Mononuclear cell (primary cell): ENCODE data around the gene LRP6. TPM values are rescaled to one million over a fixed set of nuclear protein-coding genes. Genes with fewer than 3 reads are reported as not detected.
"Not testable (repeated sequence)": the region's sequence is repeated elsewhere in the genome, so short reads cannot be mapped to it uniquely, and the experiment has no call there.

Source experiments
- H3K27me3 ChIP-seq: 2 replicates; pipeline ENCODE4 v1.6.0; 2011; ENCODE audit warnings: low read length, control low read depth; ENCODE audit not compliant: insufficient read depth
- H3K4me1 ChIP-seq: 2 replicates; pipeline ENCODE4 v1.5.1; 2011; ENCODE audit warnings: mild to moderate bottlenecking, low read length, control low read depth; ENCODE audit not compliant: insufficient read depth
- H3K4me3 ChIP-seq: 2 replicates; pipeline ENCODE4 v1.5.1; 2011; ENCODE audit warnings: mild to moderate bottlenecking, low read length, moderate library complexity
- H3K9me3 ChIP-seq: 2 replicates; pipeline ENCODE4 v1.5.1; 2011; ENCODE audit warnings: low read depth, mild to moderate bottlenecking, control low read depth, low read length
- total RNA-seq: library from RNA; depleted of rRNA; stranded (reverse); fragments of >200 nt; gene quantifications from one replicate; pipeline ENCODE4 v1.2.3, GENCODE V29; 2012

LRP6 gene
- total RNA-seq, 1 donor = 4.9 TPM

DNA sequence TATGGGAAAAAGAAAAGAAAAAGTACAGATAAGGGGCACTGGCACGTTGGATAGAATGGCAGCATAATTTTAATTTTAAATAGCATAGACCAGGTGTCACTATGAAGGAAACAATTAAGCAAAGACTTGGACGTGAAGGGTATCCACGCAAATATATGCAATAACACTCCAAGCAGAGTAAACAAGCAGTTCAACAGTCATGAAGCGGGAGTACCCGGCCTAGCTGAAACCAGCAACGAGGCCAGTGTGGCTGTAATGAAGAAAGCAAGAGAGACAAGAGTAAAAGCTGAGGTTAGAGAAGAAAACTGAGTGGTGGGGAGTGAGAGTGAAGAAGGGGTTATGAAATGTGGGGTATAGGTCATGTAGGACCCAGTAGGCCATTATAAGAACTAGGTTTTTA lies 110.7 kb downstream of the LRP6 start:
- H3K9me3 ChIP-seq = no peaks in the 10 kb centered on the region
- H3K4me1 ChIP-seq = no peaks in the 10 kb centered on the region
- H3K4me3 ChIP-seq = no peak overlapping the region
- no peaks in the 10 kb centered on the region for H3K27me3 ChIP-seq

- Histone ChIP-seq H3K4me3 (no peak overlapping the region), H3K4me1 (no peaks in the 10 kb centered on the region), H3K9me3 (no peaks in the 10 kb centered on the region), H3K27me3 (no peaks in the 10 kb centered on the region)
Observed at GRCh38 chr12:12153596-12153995, 113.2 kb downstream of the LRP6 start.

DNA sequence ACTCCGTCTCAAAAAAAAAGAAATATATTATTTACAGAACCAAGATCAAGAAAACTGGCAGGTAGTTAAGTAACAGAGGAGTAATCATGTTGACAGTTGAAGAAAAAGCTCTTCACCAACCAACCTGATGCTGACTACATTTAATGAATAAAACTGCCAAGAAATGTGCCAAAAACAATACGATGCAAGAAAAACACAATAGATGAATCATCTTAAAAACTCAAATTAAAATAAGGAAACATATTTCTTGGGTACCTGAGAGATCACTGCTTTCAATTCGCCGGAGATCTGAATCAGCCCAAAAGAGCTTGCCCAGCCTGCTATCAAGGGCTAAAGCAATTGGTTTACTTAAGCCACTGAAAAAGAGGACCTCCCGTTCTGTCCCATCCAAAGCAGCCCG lies 119.7 kb downstream of the LRP6 start:
- no peaks in the 10 kb centered on the region for H3K4me1 ChIP-seq
- no peaks in the 10 kb centered on the region for H3K27me3 ChIP-seq
- H3K9me3 ChIP-seq = no peaks in the 10 kb centered on the region
- no peak overlapping the region for H3K4me3 ChIP-seq

GRCh38 chr12:12144531-12144930 lies 122.3 kb downstream of the LRP6 start:
- not testable (repeated sequence) for H3K4me1 ChIP-seq, H3K4me3 ChIP-seq, H3K27me3 ChIP-seq, H3K9me3 ChIP-seq

DNA sequence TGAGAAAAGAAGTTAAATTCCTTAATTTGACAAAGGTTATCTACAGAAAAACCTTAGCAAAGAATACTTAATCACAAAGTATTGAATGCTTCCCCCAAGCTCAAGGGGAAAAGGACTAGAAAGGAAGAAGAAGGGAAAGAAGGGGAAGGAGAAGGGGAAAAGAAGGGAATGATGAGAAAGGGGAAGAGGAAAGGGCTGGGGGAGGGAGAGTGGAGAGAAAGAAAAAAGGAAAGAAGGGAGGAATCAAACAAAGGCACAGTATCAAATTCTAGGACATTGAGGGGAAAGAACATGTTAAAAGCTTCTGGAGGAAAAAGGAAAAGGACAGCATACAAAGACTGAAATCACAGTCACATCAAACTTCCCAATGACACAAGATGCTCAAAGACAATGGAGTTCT lies 125.8 kb downstream of the LRP6 start:
- Histone ChIP-seq H3K27me3 (no peaks in the 10 kb centered on the region), H3K4me3 (no peak overlapping the region), H3K4me1 (no peaks in the 10 kb centered on the region), H3K9me3 (no peaks in the 10 kb centered on the region)

DNA sequence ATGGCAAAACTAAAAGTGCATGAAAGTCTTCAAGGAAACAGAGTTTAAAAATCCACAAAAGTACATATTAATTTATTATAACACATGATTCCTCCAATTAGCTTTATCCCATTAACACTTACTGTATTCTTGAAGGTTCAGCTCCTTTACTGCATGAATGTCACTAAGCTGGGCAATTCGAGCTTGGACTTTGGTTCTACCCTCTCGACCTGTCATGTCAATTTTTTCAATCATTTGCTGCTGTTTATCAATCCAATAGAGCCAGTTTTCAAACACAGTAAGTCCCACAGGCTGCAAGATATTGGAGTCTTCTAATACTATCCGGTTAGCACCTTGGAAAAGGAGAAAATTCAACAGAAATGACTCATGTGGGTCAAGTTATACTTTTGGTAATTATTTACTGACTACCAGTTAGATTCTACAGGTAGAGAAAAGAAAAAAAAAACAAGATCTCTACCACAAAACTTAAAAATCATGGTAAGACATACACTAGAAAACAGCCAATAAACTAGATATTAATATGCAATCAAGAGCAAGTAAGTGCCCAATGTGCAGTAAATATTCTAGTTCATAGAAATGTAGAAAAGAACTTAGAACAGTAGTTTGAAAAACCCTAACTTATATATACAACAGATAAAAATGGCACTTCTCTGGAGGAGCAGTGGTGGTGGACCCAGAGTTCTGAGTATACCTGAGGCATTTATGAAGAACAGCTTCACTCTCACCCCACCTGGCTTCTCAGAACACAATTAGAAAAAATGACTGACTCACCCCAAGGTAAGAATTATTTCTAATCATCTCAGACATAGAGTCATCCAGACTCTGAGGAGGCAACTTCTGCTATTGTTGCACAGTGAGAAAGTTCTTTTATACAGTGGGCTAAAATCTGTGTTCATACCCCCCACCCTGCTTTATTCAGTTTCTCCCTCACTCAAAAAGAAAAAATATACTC lies 128.4 kb downstream of the LRP6 start:
- no peaks in the 10 kb centered on the region for H3K9me3 ChIP-seq
- H3K4me1 ChIP-seq = no peaks in the 10 kb centered on the region
- H3K27me3 ChIP-seq = no peaks in the 10 kb centered on the region
- no peak overlapping the region for H3K4me3 ChIP-seq

DNA sequence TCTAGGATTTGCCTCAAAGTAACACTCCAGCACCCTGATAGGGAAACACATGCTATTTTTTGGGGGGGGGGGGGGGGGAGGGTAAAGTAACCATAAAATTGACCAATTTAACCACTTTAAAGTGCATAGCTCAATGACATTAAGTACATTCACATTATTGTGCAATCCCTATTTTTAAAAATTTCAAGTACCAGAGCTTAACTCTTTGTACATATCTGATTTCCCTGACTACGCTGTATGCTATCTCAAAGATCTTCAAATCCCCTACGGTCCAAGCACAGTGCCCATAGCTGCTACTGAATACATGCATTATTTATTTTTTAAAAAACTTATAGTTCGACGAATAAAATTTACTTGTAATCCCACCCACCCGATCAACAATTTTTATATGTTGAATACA lies 133.1 kb downstream of the LRP6 start:
- Histone ChIP-seq H3K27me3 (no peaks in the 10 kb centered on the region), H3K4me1 (no peaks in the 10 kb centered on the region), H3K9me3 (no peaks in the 10 kb centered on the region), H3K4me3 (no peak overlapping the region)

GRCh38 chr12:12133259-12133658 lies 133.6 kb downstream of the LRP6 start:
- Histone ChIP-seq H3K27me3 (no peaks in the 10 kb centered on the region), H3K4me1 (no peaks in the 10 kb centered on the region), H3K4me3 (no peak overlapping the region), H3K9me3 (no peaks in the 10 kb centered on the region)

- H3K4me1 ChIP-seq = no peaks in the 10 kb centered on the region
- H3K4me3 ChIP-seq = no peak overlapping the region
- no peaks in the 10 kb centered on the region for H3K9me3 ChIP-seq
- H3K27me3 ChIP-seq = no peaks in the 10 kb centered on the region
Observed at GRCh38 chr12:12128670-12129069, 138.2 kb downstream of the LRP6 start.

- Histone ChIP-seq H3K27me3 (no peaks in the 10 kb centered on the region), H3K4me1 (no peaks in the 10 kb centered on the region), H3K4me3 (no peak overlapping the region), H3K9me3 (no peaks in the 10 kb centered on the region)
Observed at GRCh38 chr12:12127304-12127703, 139.5 kb downstream of the LRP6 start.

DNA sequence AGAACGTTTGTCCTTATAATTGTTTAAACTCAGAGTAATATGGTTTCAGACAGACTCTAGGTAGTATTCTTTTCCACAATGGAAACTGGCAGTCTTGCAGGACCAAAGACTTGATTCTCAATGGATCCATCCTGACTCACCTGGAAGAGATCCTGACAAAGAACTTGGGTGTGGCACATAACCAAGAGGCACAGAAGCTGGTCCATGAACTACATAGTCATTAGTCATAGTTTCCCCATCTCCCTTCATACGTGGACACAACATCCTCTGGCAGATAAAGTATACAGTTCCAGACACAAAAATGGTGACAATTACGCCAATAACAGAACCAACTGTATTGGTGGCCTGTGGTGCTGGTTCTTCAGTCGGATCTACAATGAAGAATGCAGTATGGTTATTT lies 140.3 kb downstream of the LRP6 start:
- no peak overlapping the region for H3K4me3 ChIP-seq
- no peaks in the 10 kb centered on the region for H3K27me3 ChIP-seq
- H3K4me1 ChIP-seq = no peaks in the 10 kb centered on the region
- no peaks in the 10 kb centered on the region for H3K9me3 ChIP-seq

GRCh38 chr12:12123036-12123604 lies 143.7 kb downstream of the LRP6 start:
- Histone ChIP-seq H3K4me3 (no peak overlapping the region), H3K4me1 (no peaks in the 10 kb centered on the region), H3K27me3 (no peaks in the 10 kb centered on the region), H3K9me3 (no peaks in the 10 kb centered on the region)

DNA sequence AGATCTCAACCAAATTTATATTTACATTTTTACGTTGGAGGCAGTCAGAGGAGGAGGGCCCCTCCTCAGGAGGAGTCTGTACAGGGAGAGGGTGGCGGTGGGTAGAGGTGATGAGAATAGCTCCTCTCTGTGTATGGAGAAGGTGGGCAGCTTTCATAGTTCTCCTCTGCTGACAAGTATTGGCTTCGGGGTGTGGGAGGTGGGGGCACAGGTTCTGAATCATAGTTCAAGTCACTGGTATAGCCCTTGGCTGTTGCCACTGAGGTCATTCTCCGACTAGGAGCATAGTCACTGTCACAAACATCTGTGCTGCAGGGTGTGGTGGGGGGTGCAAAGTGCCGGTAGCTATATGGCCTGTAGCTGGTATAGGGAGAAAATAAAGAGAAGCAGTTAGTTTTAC lies 145.8 kb downstream of the LRP6 start:
- no peak overlapping the region for H3K4me3 ChIP-seq
- H3K27me3 ChIP-seq = no peaks in the 10 kb centered on the region
- H3K9me3 ChIP-seq = no peaks in the 10 kb centered on the region
- no peaks in the 10 kb centered on the region for H3K4me1 ChIP-seq

GRCh38 chr12:12116677-12117076 lies 150.2 kb downstream of the LRP6 start:
- H3K27me3 ChIP-seq = no peaks in the 10 kb centered on the region
- no peaks in the 10 kb centered on the region for H3K9me3 ChIP-seq
- H3K4me1 ChIP-seq = no peaks in the 10 kb centered on the region
- H3K4me3 ChIP-seq = no peak overlapping the region

DNA sequence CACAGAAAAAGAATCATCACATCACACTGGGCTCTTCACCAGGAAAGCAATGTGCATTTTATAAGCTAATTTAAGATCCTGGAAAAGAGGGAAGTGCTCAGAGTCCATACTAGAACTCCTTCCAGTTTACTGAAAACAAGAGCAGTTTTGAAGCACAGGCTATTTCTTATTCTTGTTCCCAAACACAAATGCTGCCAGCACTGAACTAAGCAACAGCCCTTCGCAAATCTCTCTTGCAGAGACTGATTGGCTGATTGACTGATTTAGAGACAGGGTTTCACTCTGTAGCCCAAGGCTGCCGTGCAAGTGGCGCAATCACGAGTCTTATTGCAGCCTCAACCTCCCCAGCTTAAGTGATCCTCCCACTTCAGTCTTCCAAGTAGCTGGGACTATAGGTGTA lies 151.3 kb downstream of the LRP6 start:
- Histone ChIP-seq H3K27me3 (no peaks in the 10 kb centered on the region), H3K9me3 (no peaks in the 10 kb centered on the region), H3K4me1 (no peaks in the 10 kb centered on the region), H3K4me3 (no peak overlapping the region)
